HG03439 (cell line): Measurements from ENCODE around the gene STEAP4.
"Not testable (repeated sequence)": the region's sequence is repeated elsewhere in the genome, so short reads cannot be mapped to it uniquely, and the experiment has no call there.

Source experiments
- ATAC-seq: cut with Tn5 transposase; IDR thresholded peaks from one replicate; pipeline ENCODE4 v1.9.1; 2021; ENCODE audit warnings: mild to moderate bottlenecking, moderate library complexity; ENCODE audit not compliant: unreplicated experiment

Gene STEAP4

GRCh38 chr7:88274856-88275255, 31.8 kb downstream of the STEAP4 start:
- ATAC-seq, result not testable (repeated sequence)

GRCh38 chr7:88269586-88269985, 37.1 kb downstream of the STEAP4 start:
- ATAC-seq, result no peak

DNA sequence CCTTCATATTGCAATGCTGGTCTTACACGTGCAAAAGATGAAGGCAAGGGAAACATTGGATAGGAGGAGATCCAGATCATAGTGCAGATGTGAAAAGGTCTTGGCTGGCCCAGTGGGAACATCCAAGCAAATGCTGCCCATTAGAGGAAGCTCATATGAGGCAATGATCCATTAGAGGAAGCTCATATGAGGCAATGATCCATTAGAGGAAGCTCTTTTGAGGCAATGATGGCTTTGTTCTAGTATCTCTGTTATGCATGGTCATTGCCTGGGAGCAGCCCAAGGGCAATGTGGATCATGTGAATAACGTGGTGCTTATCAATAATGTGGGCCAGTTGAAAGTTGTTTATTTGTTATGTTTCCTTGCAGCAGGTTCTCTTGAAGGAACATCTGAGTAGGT, 37.8 kb downstream of the STEAP4 start:
- no peak for ATAC-seq

DNA sequence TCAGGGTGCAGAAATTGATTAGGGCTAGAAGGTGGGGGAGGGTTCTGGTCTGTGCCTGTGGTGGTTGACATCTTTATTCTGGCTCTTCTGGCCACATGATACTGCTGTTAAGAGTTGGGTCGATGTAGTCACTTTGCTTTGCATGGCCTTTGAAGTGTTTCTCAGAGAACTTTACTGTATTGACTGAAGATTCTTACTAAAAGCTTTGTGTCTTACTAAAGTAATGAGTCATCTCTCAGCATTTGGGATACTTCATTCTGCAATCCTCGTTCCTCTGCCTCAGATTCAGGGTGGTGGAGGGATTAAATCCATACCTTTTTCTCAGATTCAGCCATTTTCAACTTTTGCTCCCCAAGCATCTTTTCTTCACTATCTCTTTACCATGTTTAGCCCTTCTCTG, 38.6 kb downstream of the STEAP4 start:
- ATAC-seq, result no peak

DNA sequence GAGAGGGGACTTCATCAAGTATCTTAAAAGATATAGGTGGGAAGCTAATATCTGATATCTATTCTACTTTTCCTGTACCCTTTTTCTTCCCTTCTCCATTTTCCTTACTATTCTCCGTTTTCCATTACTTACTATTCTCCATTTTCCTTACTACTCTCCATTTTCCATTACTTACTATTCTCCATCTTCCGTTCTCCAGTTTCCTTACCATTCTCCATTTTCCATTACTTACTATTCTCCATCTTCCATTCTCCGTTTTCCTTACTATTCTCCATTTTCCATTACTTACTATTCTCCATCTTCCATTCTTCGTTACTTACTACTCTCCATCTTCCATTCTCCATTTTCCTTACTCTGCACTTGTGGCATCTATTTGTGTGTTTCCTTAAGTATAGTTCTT, 39.3 kb downstream of the STEAP4 start:
- no peak for ATAC-seq

DNA sequence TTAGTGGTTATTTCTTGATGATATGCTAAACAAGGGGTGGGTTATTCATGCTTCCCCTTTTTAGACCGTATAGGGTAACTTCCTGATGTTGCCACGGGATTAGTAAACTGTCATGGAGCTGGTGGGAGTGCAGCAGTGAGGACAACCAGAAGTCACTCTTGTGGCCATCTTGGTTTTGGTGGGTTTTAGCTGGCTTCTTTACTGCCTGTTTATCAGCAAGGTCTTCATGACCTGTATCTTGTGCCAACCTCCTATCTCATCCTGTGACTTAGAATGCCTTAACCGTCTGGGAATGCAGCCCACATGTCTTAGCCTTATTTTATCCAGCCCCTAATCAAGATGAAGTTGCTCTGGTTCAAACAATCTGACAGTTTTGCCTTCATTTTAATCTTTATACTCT, 41.7 kb downstream of the STEAP4 start:
- not testable (repeated sequence) for ATAC-seq

DNA sequence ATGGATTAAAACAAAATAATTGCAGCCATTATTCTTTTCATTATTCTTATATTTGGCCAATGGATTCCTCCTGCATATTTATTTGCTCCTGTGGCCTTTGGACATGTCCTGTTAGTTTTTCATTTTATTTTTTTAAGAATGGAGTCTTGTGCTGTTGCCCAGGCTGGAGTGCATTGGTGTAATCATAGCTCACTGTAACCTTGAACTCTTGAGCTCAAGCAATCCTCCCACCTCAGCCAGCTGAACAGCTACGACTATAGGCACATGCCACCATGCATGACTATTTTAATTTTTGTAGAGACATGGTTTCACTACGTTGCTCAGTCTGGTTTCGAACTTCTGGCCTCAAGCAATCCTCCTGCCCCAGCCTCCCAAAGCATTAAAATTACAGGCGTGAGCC, 44.1 kb downstream of the STEAP4 start:
- no peak for ATAC-seq

DNA sequence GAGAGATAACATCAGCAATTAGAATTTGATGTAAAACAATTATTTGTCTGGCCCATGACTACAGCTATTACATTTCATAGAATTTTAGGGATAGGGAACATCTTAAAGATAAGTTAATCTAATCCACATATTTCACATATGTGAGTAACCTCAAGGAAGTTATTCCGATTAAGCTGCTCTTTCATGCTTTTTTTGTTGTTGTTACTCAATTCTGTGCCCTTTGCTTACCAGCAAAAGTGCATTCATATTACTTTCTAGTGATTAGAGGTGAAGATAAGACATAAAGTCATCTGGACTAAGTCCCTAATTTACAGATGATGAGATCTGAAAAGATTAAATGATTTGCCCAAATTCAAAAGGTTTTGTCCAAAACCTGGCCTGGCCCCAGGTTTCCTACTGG, 46.0 kb downstream of the STEAP4 start:
- no peak for ATAC-seq

GRCh38 chr7:88259656-88260380, 46.9 kb downstream of the STEAP4 start:
- no peak for ATAC-seq

GRCh38 chr7:88258296-88258695, 48.4 kb downstream of the STEAP4 start:
- not testable (repeated sequence) for ATAC-seq

GRCh38 chr7:88256906-88257305, 49.8 kb downstream of the STEAP4 start:
- no peak for ATAC-seq

- no peak for ATAC-seq
Observed at GRCh38 chr7:88254721-88255424, 51.8 kb downstream of the STEAP4 start.

- ATAC-seq, result no peak
Observed at GRCh38 chr7:88253640-88254039, 53.1 kb downstream of the STEAP4 start.

DNA sequence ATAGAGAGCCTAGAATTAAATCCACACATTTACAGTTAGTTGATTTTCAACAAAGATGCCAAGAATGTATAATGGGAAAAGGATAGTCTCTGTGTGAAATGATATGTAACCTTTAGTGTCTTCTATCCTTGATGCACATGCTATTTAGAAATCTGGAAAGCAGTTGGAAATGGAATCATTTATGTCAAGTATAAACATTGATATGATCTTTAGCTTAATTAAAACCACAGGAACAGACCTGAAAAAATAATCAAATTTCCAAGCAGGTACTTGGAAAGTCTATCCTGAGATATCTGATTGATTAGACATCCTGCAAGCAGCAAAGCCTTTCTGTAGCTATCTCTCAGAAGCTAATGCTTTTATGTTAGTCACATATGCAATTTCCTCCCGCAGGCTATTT, 62.4 kb downstream of the STEAP4 start:
- no peak for ATAC-seq

- peak; percentile 80 for ATAC-seq
Observed at GRCh38 chr7:88243345-88243909, 63.3 kb downstream of the STEAP4 start.

- no peak for ATAC-seq
Observed at GRCh38 chr7:88239852-88240251, 66.8 kb downstream of the STEAP4 start.

GRCh38 chr7:88233828-88234227, 72.9 kb downstream of the STEAP4 start:
- no peak for ATAC-seq

DNA sequence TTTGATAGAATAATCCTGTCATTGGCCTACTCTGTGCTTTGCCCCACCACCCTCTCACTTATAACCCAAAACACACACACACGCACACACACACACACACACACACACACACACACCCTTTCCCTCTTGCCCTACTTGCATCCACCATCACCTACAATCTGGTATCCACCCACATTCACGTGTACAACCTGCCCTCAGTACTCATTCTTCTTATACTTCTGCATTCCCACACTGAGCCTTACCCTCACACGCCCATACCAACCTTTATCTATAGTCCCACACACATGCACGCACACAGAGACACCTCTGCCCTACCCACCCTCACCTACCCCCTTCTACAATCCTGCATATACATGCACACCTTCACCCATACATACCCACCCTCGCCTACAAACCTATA, 76.0 kb downstream of the STEAP4 start:
- ATAC-seq, result no peak

- no peak for ATAC-seq
Observed at GRCh38 chr7:88229302-88229995, 77.2 kb downstream of the STEAP4 start.

- ATAC-seq, result no peak
Observed at GRCh38 chr7:88226886-88227516, 79.7 kb downstream of the STEAP4 start.

- no peak for ATAC-seq
Observed at GRCh38 chr7:88226201-88226600, 80.5 kb downstream of the STEAP4 start.
